GM18507 (cell line): ENCODE results near the gene LGR5.

ENCODE experiments used
- DNase-seq: peaks from one replicate; pipeline ENCODE4 v3.0.0; 2011; ENCODE audit warnings: low read depth; ENCODE audit not compliant: insufficient read length; ENCODE audit errors: extremely low spot score
- FAIRE-seq: peaks from 2 replicates; lab custom pipeline; 2011; peaks lifted over from hg19 to GRCh38; lab: Jason Lieb, UNC

The LGR5 gene

DNA sequence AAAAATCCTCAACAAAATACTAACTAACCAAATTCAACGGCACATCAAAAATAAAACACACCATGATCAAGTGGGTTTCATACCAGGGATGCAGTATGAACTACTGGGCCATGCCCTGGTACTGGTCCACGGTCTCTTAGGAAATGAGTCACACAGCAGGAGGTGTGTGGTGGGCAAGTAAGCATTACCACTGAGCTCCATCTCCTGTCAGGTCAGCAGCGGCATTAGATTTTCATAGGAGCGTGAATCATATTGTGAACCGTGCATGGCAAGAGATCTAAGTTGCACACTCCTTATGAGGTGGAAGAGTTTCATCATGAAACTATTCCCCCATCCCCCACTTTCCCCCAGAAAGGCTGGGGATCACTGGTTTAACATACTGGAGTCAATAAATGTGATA, 6.7 kb upstream of the LGR5 start:
- no peak for DNase-seq
- no peak for FAIRE-seq

GRCh38 chr12:71436696-71437095, 2.9 kb upstream of the LGR5 start:
- no peak for DNase-seq
- no peak for FAIRE-seq

DNA sequence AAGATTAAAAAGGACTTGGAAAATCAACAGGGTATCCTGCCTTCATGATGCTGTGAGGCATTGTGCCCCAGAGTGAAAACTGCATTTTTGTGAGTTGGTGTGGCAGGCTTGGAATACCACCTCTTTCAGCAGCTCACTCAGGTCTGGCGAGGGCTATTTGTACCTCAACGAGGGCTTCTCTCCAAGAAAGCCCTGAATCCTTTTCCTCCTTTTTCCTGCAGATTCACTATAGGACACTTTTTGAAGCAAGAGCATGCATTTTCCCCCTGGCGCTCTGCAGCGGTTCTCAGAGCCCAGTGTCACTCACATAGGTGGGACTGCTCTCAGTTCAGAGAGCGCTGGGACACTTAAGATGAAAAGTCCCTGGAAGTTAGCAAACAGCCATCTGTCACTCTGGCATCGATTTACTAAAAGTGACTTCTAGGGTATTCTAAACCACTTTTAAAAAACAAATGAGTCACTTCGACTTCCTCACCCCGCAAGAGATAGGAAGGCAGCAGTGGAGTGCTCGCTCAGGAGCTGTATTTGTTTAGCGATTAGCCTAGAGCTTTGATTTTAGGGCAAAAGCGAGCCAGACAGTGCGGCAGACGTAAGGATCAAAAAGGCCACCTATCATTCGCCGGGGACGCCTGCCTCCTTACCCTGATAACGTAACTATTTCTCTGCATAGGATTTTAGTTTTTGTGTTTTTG, 782 bp upstream of the LGR5 start:
- no peak for DNase-seq
- no peak for FAIRE-seq

DNA sequence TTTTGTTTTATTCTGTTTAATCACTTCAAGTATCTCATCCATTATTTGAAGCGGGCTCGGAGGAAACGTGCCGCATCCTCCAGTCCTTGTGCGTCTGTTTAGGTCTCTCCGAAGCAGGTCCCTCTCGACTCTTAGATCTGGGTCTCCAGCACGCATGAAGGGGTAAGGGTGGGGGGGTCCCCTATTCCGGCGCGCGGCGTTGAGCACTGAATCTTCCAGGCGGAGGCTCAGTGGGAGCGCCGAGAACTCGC, 311 bp upstream of the LGR5 start:
- no peak for FAIRE-seq

GRCh38 chr12:71440345-71440762, 756 bp downstream of the LGR5 start:
- DNase-seq (no peak), FAIRE-seq (no peak)

More for the DNA sequence above, 311 bp upstream of the LGR5 start:
- no peak for DNase-seq

- peak; percentile 68 for FAIRE-seq
- no peak for DNase-seq
These were observed 1.5 kb downstream of the LGR5 start for GRCh38 chr12:71440763-71441748.

GRCh38 chr12:71441836-71442566, 2.4 kb downstream of the LGR5 start:
- FAIRE-seq (no peak), DNase-seq (no peak)

DNA sequence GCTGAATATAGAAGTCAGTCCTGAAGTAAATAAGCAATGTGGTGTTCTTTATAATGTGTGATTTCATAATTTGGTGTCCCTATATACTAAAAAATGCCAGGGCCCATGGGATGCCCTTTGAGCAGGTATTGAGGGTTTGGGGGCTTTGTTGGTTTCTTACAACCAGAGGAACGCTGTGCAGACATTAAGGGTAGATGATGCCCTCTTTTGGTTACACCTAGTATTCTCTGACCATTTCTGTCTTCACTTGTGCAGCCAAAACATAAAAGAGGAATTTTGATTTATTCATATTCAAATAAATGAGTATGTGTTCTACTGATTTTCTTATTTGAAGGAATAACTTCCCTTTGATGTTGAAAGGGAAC, 3.0 kb downstream of the LGR5 start:
- FAIRE-seq (no peak), DNase-seq (no peak)

DNA sequence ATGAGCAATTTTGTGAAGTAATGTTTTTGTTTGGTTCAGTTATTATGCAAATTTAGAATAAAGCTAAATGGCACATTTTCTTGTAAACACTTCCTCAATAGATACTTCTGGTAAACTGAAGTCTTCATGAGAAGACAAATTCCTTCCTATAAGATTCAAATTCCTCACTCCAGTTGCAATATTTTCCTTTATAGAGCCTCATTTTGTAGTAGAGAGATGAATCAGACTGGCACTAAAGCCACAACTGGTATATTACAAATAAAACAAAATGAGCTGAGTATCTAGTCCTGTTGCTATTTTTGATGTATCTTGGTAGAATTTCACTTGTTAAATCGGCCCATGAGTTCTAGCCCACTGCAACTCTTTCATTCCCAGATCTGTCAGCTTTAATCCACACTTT, 5.5 kb downstream of the LGR5 start:
- DNase-seq = no peak
- no peak for FAIRE-seq

DNA sequence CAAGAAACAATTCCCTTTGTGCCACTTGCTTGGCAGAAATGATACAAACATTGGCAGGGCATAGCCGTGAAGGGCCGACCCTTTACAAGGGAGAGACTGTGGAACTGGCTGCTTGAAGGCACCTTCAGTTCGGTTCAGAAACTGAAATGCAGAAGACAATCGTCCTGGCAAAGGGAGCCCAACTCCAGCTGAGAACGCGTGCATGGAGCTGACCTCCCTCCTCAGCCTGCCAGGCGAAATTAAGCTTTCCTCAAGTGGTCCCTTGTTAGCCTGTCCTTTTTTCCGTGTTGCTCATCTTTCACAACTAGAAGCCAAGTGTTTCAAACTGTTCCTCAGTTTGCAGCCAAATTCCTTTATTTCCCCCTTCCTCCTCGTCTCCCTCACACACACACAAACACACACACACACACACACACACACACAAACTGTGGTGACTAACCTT, 8.1 kb downstream of the LGR5 start:
- DNase-seq (no peak), FAIRE-seq (no peak)

- DNase-seq (no peak), FAIRE-seq (no peak)
These were observed 8.6 kb downstream of the LGR5 start for GRCh38 chr12:71448150-71448581.

DNA sequence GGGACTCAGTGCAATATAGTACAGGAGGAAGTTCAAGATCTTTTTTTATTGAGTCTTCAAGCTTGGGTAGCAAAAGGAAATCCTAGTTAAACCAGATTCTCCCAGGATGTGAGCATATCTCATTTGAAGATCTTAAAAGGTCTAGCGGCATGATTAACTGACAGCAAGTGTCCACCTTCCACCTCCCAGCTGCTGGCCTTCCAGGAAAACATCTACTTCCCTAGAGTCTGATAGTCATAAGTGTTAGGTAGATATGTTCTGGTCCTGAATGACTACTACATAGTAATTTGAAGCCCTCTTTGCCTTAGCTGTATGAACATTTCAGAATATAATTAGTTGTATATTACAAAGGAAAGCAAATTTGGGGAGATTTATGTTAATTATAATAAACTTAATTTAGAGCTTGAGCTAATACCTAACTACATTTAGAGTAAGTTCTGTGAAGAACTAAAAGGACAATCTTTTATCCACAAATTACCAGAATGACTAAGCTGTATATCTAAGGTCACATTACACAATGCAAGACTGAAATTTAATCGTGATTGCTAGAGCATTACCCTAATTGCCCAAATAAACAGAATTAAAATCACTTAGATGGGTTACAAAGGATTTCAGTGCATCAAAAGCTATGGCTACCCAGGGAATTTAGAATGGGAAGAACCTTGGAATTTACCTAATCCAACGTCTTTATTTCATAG, 9.9 kb downstream of the LGR5 start:
- no peak for FAIRE-seq
- DNase-seq = no peak

DNA sequence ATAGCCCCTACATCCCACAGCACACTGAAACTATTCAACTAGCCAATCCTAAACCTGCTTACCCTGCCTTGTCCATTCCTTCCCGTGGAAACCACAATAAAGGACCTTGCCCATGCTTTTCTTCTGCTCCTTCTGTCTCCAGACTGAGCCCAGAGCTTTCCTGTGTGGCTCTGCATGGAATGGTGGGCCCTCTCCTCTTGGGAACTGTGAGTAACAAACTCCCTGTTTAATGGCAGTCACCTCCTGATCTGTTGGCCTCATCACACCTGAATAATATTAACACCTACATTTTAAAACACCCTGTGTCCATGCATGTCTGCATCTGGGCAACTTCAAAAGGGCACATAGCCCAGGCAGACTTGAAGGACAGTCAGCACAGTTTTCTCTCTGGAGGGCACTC, 12.4 kb downstream of the LGR5 start:
- DNase-seq (no peak), FAIRE-seq (no peak)

GRCh38 chr12:71455028-71455737, 15.6 kb downstream of the LGR5 start:
- DNase-seq (no peak), FAIRE-seq (no peak)

- no peak for FAIRE-seq
- no peak for DNase-seq
These were observed 16.7 kb downstream of the LGR5 start for GRCh38 chr12:71456316-71456715.

GRCh38 chr12:71456990-71457389, 17.4 kb downstream of the LGR5 start:
- no peak for FAIRE-seq
- DNase-seq = no peak

DNA sequence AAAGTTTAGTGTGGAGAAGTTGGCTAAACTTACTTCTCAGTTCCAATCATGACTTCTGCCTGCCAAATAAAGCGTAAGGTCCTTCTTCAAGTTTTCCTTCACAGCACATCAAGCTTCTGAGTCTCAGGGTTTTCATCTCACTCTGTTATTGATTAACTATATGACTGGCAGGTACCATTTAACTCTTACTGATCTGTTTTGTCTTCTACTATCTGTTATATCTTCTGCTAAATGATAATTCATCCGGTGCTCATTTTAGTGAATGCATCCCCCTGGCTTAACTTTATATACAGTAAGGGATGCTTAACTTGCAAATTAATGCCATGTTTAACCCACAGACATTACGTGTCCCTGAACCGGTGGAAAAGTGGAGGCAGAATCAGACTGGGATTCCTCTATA, 20.7 kb downstream of the LGR5 start:
- DNase-seq (no peak), FAIRE-seq (no peak)

- DNase-seq = no peak
- FAIRE-seq = no peak
These were observed 21.4 kb downstream of the LGR5 start for GRCh38 chr12:71460850-71461609.
